Esophagus muscularis mucosa (tissue), 4 donors: ENCODE results near the gene SLC7A6. TPM values are rescaled to one million over a fixed set of nuclear protein-coding genes. Genes with fewer than 3 reads are reported as not detected.
"Not testable (repeated sequence)": the region's sequence is repeated elsewhere in the genome, so short reads cannot be mapped to it uniquely, and the experiment has no call there.

Experiments
- DNase-seq: peaks from one replicate; pipeline ENCODE4 v3.0.0-alpha.2; 2017; ENCODE audit errors: extremely low spot score
- H3K27ac ChIP-seq, 4 donors: fragments of 200-600 bp; sonication (generic); replicated peaks in 1 of 4; 1 replicate in 3 of 4; 2 replicates in 1 of 4; pipeline ENCODE4 v1.5.1; 2016 to 2019; ENCODE audit warnings: mild to moderate bottlenecking in 1 of 4
- H3K27me3 ChIP-seq, 4 donors: fragments of 200-600 bp; sonication (generic); one replicate each; pipeline versions ENCODE4 v1.5.1 to v1.6.0; 2016 to 2019
- H3K36me3 ChIP-seq, 4 donors: fragments of 200-600 bp; sonication (generic); one replicate each; pipeline ENCODE4 v1.5.1; 2016 to 2019
- H3K4me1 ChIP-seq, 4 donors: fragments of 200-600 bp; sonication (generic); one replicate each; pipeline ENCODE4 v1.5.1; 2016 to 2019
- H3K4me3 ChIP-seq, 4 donors: fragments of 200-600 bp; sonication (generic); 1 replicate in 2 of 4; 2 replicates in 2 of 4; pipeline ENCODE4 v1.5.1; 2016 to 2019; ENCODE audit warnings: mild to moderate bottlenecking in 4 of 4, moderate library complexity in 1 of 4
- H3K9me3 ChIP-seq, 4 donors: fragments of 200-600 bp; sonication (generic); 1 replicate in 3 of 4; 2 replicates in 1 of 4; pipeline ENCODE4 v1.5.1; 2016 to 2019
- EP300 ChIP-seq: sonication (generic); formaldehyde crosslinking; IDR thresholded peaks from one replicate; pipeline ENCODE4 v1.6.1; 2017; ENCODE audit warnings: antibody characterized with exemption
- POLR2A ChIP-seq: fragments of 450-650 bp; IDR thresholded peaks from one replicate; pipeline ENCODE4 v1.6.1; 2017; ENCODE audit warnings: antibody characterized with exemption, moderate library complexity, mild to moderate bottlenecking, low read depth
- POLR2AphosphoS5 ChIP-seq, 2 donors: sonication (generic); formaldehyde crosslinking; IDR thresholded peaks; one replicate each; pipeline ENCODE4 v1.6.1; 2017; ENCODE audit warnings: antibody characterized with exemption in 2 of 2
- WGBS: methylation state at CpG from one replicate; pipeline ENCODE4 v1.1.5; 2018; 5-methylcytosine and 5-hydroxymethylcytosine counted together
- intact Hi-C: fragments of 100-400 bp; cut with DNase I; formaldehyde crosslinking; loops from one replicate; pipeline ENCODE4 v1.15.1; 2023
- total RNA-seq, 4 donors: library from RNA; depleted of rRNA; stranded (reverse); fragments of >200 nt; gene quantifications; one replicate each; pipeline versions ENCODE4 v1.1.0 to v1.2.1, GENCODE V29; 2016
- TF ChIP-seq, protein P1 (sequence below), 3 experiments: fragments of 200-600 bp in 2 of 3; fragments of 450-650 bp in 1 of 3; sonication (generic) in 2 of 3; IDR thresholded peaks; one replicate each; pipeline ENCODE4 v1.5.1; 2017 to 2019; ENCODE audit warnings: antibody characterized with exemption in 3 of 3, mild to moderate bottlenecking in 2 of 3, moderate library complexity in 1 of 3

The SLC7A6 gene
- total RNA-seq, 4 donors from 2014 or later = 18.9 to 37.1 (median 27.3) TPM

- intact Hi-C loops = no loop called here
- no peak overlapping the region for H3K4me3 ChIP-seq
- H3K9me3 ChIP-seq = no peaks in the 10 kb centered on the region
- peaks cover 64 to 76% (median 71%) of the 10 kb centered on the region in 4 donors for H3K4me1 ChIP-seq
- H3K36me3 ChIP-seq = peaks cover 9 to 65% (median 50%) of the 10 kb centered on the region in 4 donors
- H3K27ac ChIP-seq = peak overlapping the region; percentile 49 to 67 (median 59)
- TF ChIP-seq POLR2AphosphoS5 (IDR thresholded peaks at IDR 0.05) (peak; percentile 18 to 40), EP300 (no peak), POLR2A (no peak)
- TF ChIP-seq, protein P1, sequence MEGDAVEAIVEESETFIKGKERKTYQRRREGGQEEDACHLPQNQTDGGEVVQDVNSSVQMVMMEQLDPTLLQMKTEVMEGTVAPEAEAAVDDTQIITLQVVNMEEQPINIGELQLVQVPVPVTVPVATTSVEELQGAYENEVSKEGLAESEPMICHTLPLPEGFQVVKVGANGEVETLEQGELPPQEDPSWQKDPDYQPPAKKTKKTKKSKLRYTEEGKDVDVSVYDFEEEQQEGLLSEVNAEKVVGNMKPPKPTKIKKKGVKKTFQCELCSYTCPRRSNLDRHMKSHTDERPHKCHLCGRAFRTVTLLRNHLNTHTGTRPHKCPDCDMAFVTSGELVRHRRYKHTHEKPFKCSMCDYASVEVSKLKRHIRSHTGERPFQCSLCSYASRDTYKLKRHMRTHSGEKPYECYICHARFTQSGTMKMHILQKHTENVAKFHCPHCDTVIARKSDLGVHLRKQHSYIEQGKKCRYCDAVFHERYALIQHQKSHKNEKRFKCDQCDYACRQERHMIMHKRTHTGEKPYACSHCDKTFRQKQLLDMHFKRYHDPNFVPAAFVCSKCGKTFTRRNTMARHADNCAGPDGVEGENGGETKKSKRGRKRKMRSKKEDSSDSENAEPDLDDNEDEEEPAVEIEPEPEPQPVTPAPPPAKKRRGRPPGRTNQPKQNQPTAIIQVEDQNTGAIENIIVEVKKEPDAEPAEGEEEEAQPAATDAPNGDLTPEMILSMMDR (IDR thresholded peaks at IDR 0.05) = peak in 1 of 3 experiments; percentile 15
- 84% methylated on average over 11 of the region's 11 CpGs for WGBS
- DNase-seq = no peak
- H3K27me3 ChIP-seq = no peaks in the 10 kb centered on the region
These were observed 23.2 kb downstream of the SLC7A6 start for GRCh38 chr16:68287276-68288251.

- no peak for TF ChIP-seq POLR2A
- no peak for TF ChIP-seq EP300
- TF ChIP-seq POLR2AphosphoS5 (IDR thresholded peaks at IDR 0.05) = no peak
- TF ChIP-seq, protein P1 (IDR thresholded peaks at IDR 0.05) = no peak
- peak overlapping the region; percentile 39 to 62 (median 56) for H3K27ac ChIP-seq
- H3K4me1 ChIP-seq = peaks cover 57 to 74% (median 68%) of the 10 kb centered on the region in 4 donors
- H3K4me3 ChIP-seq = no peak overlapping the region
- no peaks in the 10 kb centered on the region for H3K9me3 ChIP-seq
- WGBS = 88% methylated on average over 1 of the region's 1 CpG
- H3K27me3 ChIP-seq = no peaks in the 10 kb centered on the region
- no peak for DNase-seq
- H3K36me3 ChIP-seq = peaks cover 11 to 65% (median 51%) of the 10 kb centered on the region in 4 donors
- intact Hi-C loops = no loop called here
These were observed 23.9 kb downstream of the SLC7A6 start for GRCh38 chr16:68288252-68288650.

GRCh38 chr16:68288796-68289195 is 24.5 kb downstream of the SLC7A6 start:
- peak overlapping the region; percentile 39 to 62 (median 56) for H3K27ac ChIP-seq
- DNase-seq, intact Hi-C loops, H3K9me3 ChIP-seq, H3K4me3 ChIP-seq, H3K27me3 ChIP-seq: not testable (repeated sequence)
- H3K4me1 ChIP-seq = peaks cover 53 to 69% (median 63%) of the 10 kb centered on the region in 4 donors
- H3K36me3 ChIP-seq = peaks cover 11 to 68% (median 56%) of the 10 kb centered on the region in 4 donors
- WGBS = 85% methylated on average over 9 of the region's 9 CpGs

DNA sequence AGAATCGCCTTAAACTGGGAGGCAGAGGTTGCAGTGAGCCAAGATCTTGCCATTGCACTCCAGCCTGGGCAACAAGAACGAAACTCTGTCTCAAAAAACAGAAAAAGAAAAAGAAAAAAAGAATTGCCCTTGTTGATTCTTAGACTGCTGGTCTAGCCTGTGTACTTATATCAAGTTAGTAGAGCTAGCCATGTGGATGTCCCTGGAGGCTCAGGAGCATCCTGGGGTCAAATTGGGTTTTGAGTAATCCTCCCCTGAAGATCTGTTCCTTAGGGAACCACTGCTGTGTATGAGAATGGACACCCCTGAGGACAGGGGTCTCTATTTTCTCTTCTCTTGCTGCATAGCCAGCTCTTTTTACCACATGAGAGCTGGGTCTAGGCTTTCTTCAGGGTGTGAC is 24.9 kb downstream of the SLC7A6 start:
- peak overlapping the region in 3 of 4 donors; percentile 45 to 57 (median 56) for H3K27ac ChIP-seq
- no peaks in the 10 kb centered on the region for H3K27me3 ChIP-seq
- TF ChIP-seq EP300 = no peak
- no peak for TF ChIP-seq POLR2A
- no peak for TF ChIP-seq POLR2AphosphoS5 (IDR thresholded peaks at IDR 0.05)
- DNase-seq = no peak
- peaks cover 49 to 66% (median 59%) of the 10 kb centered on the region in 4 donors for H3K4me1 ChIP-seq
- no peaks in the 10 kb centered on the region for H3K9me3 ChIP-seq
- H3K4me3 ChIP-seq = no peak overlapping the region
- 85% methylated on average over 2 of the region's 2 CpGs for WGBS
- intact Hi-C loops = no loop called here
- peaks cover 11 to 72% (median 58%) of the 10 kb centered on the region in 4 donors for H3K36me3 ChIP-seq

- no peak for DNase-seq
- H3K9me3 ChIP-seq = no peaks in the 10 kb centered on the region
- no peaks in the 10 kb centered on the region for H3K27me3 ChIP-seq
- peaks cover 43 to 60% (median 53%) of the 10 kb centered on the region in 4 donors for H3K4me1 ChIP-seq
- TF ChIP-seq, protein P1 (IDR thresholded peaks at IDR 0.05) = no peak
- WGBS = 67% methylated on average over 4 of the region's 4 CpGs
- peak overlapping the region in 3 of 4 donors; percentile 45 to 57 (median 56) for H3K27ac ChIP-seq
- peaks cover 11 to 77% (median 62%) of the 10 kb centered on the region in 4 donors for H3K36me3 ChIP-seq
- no peak overlapping the region for H3K4me3 ChIP-seq
- intact Hi-C loops = no loop called here
These were observed 25.4 kb downstream of the SLC7A6 start for GRCh38 chr16:68289621-68290329.
